H1 (cell line): Measurements from ENCODE around the gene B4GALNT3. TPM values are rescaled to one million over a fixed set of nuclear protein-coding genes. Genes with fewer than 3 reads are reported as not detected.

Experiments used
- CBX8 ChIP-seq: fragments of 300-800, 300-1000 bp; sonication (generic); IDR thresholded peaks from 2 replicates; pipeline ENCODE4 v1.7.1; 2016; ENCODE audit warnings: low read depth, low read length, borderline replicate concordance
- CEBPB ChIP-seq: IDR thresholded peaks from 2 replicates; pipeline ENCODE4 v1.6.1; 2012; ENCODE audit warnings: low read depth, low read length
- CREB1 ChIP-seq: IDR thresholded peaks from 2 replicates; pipeline ENCODE4 v1.6.1; 2012; ENCODE audit warnings: inconsistent platforms
- EP300 ChIP-seq, 2 experiments: IDR thresholded peaks; 1 replicate in 1 of 2; 2 replicates in 1 of 2; pipeline ENCODE4 v1.6.1; 2011 to 2012; ENCODE audit warnings: low read depth in 2 of 2, low read length in 2 of 2, mild to moderate bottlenecking in 2 of 2, borderline replicate concordance in 1 of 2, inconsistent platforms in 1 of 2, moderate library complexity in 1 of 2
- HDAC2 ChIP-seq, 2 experiments: fragments of 300-600 bp in 1 of 2; sonication (generic) in 1 of 2; IDR thresholded peaks; 2 replicates each; pipeline ENCODE4 v1.6.1; 2011 to 2012; ENCODE audit warnings: low read depth in 2 of 2, low read length in 2 of 2, mild to moderate bottlenecking in 2 of 2, moderate library complexity in 2 of 2, borderline replicate concordance in 1 of 2, inconsistent platforms in 1 of 2
- KDM1A ChIP-seq: fragments of 200-600, 300-600 bp; sonication (generic); IDR thresholded peaks from 2 replicates; pipeline ENCODE4 v1.7.1; 2016; ENCODE audit warnings: mild to moderate bottlenecking, low read length, borderline replicate concordance
- SRF ChIP-seq: IDR thresholded peaks from 2 replicates; pipeline ENCODE4 v1.6.1; 2011; ENCODE audit warnings: mild to moderate bottlenecking, low read depth, low read length, moderate library complexity
- polyA plus RNA-seq, 7 experiments: library from polyadenylated mRNA; depleted of rRNA in 3 of 7; stranded (reverse) in 5 of 7; unstranded in 2 of 7; fragments of >200 nt in 5 of 7; fragments of 200-250 nt in 2 of 7; gene quantifications; 1 replicate in 5 of 7; 2 replicates in 1 of 7; 4 replicates in 1 of 7; pipeline versions ENCODE4 v1.2.1 to v1.2.3, GENCODE V29; 2011 to 2013; ENCODE audit warnings: missing spikeins in 2 of 7, mixed read lengths in 2 of 7
- total RNA-seq: library from RNA; stranded (reverse); fragmentation: NEBNext Ultra II Directional; extraction: Animal tissue kit (Norgen Biotek cat#: 25700); gene quantifications from 2 replicates; pipeline ENCODE4 v1.2.1, GENCODE V29; 2021

Gene B4GALNT3
- total and polyA plus RNA-seq, 2 of the 8 experiments (the other 6 are each of a cell fraction or from before 2014, with no cell fraction given): 12.5 to 20.3 TPM

DNA sequence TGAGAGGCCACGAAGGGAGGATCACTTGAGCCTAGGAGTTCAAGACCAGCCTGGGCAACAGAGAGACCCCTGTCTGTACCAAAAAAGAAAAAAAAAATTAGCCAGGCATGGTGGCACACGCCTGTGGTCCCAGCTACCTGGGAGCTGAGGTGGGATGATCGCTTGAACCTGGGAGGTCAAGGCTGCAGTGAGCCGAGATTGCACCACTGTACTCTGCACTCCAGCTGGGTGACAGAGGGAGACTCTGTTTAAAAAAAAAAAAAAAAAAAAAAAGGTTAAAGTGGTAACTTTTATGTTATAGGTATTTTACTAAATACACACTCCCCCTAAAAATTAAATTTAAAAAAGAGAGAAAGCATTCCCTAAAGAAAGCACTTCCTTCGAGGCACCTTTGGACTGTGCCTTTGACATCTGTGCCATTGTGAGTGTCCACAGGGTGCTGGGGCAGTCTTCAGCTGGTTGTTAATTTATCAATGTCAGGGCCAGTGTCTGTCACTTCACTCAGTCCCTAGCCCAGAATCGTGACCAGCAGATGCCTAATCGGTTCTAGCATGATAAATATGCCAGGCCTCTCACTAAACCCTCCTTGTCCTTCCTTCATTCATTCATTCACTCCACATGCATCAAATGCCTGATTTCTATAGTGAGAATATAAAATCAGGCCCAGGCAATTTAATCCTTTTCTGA, 63.1 kb downstream of the B4GALNT3 start (continued):
- no peak for TF ChIP-seq HDAC2 (IDR thresholded peaks at IDR 0.05; ENCODE audit: borderline replicate concordance in 1 of 2, low read depth in 2 of 2, low read length in 2 of 2)
- TF ChIP-seq CREB1: no peak
- no peak for TF ChIP-seq CBX8
- TF ChIP-seq SRF: no peak
- TF ChIP-seq EP300 (IDR thresholded peaks at IDR 0.05; ENCODE audit: borderline replicate concordance in 1 of 2, low read depth in 2 of 2, low read length in 2 of 2): no peak
- TF ChIP-seq CEBPB: no peak
- TF ChIP-seq KDM1A: no peak
